GM19240 (cell line): Measurements from ENCODE around the gene SVEP1.
"Not testable (repeated sequence)": the region's sequence is repeated elsewhere in the genome, so short reads cannot be mapped to it uniquely, and the experiment has no call there.

ENCODE experiments used
- DNase-seq: peaks from one replicate; pipeline ENCODE4 v3.0.0; 2011; ENCODE audit warnings: low spot score; ENCODE audit not compliant: insufficient read length

SVEP1 gene

DNA sequence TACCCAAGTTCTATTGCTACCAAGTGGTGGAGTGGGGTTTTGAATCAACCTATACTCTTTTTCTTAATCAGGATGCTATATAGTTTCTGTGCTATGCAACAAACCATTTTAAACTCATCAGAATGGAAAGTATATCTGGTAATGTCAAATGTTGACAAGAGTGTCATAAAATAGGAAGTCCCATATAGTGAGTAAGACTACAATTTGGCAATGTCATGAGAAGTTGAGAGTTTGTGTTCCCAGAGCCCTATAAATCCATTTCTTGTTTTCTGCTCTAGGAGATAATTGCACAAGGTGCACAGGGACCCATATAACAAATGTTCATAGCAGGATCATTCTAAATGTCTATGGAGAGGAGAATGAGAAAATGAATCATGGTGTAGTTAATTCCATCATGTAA is 132.1 kb downstream of the SVEP1 start:
- no peak for DNase-seq

DNA sequence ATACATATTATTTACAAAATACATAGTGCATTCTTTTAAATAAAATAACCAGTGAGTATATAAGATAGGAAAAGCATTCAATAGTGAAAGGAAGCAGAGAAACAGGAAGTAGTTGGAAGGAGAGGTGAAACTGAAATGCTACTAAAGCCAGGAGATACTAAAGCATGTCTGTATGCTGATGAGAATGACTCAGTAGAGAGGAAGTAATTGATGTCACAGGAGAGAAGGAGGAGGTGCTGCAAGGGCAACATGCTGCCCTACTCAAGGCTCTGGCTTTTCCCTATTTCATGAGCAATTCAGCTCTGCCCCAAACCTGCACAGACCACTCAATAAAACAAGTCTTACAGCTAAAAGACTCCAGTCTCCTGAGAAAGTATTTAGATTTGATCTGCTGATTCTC is 133.4 kb downstream of the SVEP1 start:
- DNase-seq: no peak

DNA sequence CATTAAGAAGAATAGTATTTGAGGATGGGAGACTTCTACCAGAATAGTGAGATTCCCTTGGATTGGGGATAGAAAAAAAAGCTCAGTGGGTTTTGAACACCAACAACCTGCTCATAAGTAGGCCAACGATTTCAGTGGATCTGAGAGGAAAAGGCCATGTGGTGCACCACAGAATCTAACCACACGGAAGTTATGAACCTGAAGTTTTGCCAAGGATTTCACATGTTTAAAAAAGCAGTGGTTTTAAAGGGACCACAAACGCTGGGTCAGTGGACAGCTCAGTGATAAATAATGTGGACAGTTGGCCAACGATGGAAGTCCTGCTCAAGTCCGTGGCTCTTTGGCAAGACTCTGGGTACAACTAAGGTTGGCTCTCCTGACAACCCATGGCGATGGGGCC is 134.6 kb downstream of the SVEP1 start:
- no peak for DNase-seq

DNA sequence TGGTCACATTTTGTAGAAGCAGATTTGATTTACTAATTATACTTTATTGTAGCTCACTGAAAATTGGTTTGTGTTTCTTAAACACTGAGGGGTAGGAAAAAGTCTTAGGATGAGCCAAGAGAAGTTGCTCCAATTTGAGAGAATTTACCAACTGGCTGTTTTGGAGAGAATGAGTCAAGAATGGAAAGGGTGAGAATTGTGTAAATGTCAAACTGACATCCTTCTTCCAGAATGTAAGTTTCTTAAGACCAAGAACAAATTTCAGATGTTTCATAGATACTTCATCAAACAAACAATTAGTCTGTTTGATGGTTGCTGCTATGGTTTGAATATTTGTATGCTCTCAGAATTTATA is 135.7 kb downstream of the SVEP1 start:
- no peak for DNase-seq

DNA sequence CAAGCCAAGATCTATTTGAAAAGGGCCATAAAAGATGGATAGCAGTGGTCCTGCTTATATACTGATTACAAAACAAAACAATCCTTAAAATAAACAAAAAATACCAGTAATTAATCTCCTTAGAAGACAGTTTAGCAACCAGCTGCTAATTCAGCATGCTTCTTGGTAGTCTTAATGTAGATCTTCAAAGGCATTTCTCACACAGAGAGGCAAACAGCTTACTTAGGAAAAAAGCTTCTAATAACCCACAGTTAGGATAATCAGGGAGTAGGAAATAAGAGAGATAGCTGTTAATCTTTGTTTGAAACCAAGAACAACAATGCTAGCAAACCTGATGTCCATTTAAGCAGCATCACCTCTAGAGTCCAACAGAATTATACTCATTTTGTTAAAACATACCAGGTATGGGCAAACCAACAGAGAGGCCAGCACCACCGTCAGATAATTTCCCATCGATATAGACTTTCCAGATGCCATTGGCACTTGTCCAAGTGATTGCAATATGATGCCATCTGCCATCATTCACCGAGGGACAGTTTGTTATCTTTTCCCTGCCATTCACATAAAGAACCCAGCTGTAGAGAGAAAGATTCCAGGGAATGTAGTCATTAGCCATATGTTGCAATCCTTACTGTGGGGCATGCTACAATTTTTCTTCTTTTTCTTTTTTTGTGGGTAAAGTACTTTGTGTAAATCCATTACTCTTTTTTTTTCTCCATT is 136.2 kb downstream of the SVEP1 start:
- DNase-seq: no peak

DNA sequence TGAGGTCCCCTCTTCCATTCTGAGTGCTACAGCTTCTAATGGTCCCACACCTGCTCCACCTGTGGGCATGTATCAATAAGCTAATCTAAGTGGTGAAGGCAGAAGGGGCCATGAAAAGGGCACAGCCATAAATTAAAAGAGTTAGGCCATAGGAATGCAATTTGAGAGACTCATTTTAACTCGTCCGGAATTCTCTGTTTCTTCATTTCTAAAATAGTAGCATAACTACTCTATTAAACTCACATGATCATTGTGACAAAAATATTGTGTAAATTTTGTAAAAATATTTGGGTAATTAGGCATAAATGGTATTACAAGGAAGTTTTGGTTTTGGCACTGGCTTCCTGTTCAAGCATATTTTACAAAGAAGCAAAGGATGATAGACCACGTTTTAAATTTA is 138.7 kb downstream of the SVEP1 start:
- DNase-seq: no peak

DNA sequence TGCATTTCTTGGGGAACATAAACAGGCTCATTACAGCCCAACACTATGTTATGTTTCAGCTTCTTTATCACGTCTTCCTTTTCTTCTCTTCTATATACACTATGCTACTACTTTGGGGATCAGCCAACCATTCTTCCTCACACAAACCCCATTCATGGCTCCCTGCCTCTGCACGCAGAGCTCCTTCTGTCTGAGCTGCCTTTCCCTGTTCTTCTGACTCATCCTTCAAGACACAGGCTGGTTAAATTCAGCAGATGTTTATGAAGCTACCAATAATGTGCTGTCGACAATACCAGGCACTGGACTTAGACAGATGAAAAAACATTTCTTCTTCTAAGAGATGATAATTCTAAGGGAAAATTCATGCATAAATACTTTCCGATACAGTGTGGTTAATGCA is 139.4 kb downstream of the SVEP1 start:
- DNase-seq: no peak

DNA sequence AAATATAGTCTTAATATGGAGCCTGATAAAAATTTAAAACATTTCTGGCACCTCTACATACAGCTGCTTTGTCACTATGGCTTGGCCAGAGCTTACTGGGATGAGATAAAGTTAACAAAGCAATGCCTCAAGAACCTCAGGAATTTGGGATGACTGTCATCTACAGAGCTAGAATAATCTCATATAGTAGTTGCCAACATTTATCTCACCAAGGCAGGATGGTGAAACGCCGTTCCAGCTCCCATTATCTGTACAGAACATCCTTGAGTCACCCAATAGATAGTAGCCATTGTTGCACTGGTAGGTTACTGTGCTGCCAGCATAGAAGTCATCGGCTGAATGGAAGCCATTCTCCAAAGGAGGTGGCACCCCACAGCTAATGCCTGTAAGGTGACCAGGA is 147.3 kb downstream of the SVEP1 start:
- DNase-seq: no peak

DNA sequence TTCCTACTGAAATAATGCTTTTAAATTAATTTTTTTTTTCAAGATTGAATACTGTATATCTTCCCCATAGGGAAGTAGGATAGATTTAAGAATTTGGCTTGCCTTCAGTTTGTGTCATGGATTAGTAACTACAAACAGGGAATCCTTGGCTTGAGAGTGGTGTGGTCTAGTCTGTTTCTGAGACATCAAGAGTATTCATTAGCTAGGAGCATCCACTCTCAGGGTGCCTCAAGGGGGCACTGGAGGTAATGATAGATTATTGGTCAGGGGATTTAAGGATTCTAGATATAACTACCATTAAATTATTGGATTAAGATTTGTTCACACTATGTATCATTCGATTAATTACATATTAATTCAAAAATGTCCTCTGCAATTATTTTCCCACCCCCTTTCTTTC is 150.1 kb downstream of the SVEP1 start:
- DNase-seq: no peak

DNA sequence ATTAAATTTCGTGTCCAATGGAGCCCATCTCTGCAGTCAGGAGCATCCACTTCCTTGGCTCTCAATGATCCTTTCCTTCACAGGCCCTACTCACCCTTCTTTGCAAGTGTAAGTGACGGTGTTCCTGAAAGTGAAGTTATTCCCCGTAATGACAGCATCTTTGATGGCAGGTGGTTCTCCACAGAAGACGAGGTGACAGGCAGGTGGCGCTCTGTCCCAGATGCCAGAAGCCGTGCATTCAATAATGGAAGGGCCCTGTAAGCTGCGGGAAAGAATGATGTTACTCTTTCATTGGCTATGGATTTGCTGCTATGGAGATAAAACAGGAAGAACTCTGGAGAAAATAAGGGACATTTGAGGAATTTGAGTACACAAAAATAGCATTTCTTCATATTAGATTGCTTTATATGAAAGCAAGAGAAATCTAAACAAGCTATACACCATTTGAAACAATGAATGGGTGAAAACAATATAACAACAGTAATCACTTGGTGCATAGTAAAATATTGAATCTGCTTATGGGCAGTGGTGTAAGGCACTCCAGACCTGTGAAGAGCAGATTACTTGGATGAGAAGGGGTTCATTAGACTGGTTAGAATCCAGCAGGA is 151.9 kb downstream of the SVEP1 start:
- peak; percentile 3 for DNase-seq

DNA sequence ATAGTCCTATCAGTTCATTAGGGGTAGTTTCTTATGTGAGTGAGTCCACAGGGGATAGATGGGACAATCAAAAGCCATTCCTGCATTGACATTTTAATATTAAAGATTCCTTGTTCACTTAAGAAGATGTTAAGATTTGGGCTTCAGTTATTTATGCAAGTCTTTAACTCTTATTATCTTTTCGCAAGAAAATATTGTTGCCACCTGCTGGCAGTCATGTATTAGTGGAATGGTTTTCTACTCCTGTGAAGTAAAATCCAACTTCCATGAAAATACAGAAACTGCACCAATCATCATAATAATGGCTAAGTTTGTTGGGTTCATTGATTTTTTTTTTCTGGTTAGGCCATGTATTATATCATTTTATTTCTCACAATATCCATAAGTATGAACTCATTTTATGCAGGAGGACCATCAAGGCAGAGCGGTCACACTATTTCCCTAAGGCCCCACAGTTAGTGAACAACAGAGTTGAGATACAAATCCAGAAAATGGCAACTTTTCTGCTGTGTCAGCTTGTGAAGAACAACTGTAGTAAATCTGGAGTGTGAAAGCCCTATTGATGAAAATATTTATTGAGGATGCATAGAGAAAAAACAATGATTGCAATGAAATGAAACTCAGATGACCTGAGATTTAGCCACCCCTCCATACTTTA is 153.4 kb downstream of the SVEP1 start:
- no peak for DNase-seq

DNA sequence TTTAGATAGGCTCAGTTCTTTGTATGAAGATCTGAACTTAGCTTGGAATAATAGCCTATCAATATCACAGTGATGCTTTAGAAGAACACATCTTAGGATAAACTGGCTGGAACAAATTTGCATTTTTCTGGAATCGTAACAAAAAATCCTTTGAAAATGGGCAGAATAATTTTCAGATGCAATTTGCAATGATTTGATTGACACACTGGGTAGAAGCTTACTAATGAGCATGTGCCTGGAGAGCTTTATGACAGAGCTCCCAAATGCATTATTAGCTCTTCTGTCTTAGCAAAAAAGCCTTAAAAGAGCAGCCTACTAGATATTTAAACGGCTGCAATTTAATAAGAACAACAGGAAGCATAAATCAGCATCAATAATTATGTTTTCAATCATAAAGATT is 165.1 kb downstream of the SVEP1 start:
- no peak for DNase-seq

DNA sequence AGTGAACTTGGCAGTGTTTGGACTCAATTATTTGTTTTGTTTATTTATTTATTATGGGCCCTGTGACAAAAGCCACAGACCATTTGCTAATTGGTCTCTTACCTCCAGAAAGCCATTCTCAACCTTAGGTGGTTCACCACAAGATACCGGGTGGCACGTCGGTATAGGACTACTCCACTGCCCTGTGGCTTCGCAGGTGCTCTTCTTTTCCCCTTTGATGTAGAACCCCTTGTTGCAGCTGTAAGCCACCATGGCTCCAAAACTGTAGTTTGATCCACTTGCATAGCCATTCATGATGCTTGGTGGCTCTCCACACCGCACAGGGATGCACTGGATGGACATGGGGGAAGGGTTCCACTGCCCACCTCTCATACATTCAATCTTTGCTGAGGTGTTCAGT is 168.6 kb downstream of the SVEP1 start:
- no peak for DNase-seq

DNA sequence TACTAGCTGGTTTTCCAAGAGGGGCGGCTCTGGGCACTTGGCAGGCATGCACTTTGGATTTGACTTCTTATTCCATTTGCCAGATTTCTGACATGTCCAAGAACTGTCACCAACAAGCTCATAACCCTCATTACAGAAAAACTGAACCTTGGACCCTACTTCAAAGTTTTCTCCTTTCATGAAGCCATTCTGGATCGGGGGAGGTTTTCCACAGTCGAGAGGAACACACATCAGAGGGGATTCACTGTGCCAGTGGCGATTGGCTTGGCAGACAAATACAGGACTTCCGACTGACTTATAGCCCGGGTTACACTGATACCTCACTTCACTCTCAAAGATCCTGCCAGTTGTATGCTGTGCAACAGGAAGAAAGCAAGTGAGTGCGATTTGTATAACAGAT is 170.9 kb downstream of the SVEP1 start:
- DNase-seq: no peak

DNA sequence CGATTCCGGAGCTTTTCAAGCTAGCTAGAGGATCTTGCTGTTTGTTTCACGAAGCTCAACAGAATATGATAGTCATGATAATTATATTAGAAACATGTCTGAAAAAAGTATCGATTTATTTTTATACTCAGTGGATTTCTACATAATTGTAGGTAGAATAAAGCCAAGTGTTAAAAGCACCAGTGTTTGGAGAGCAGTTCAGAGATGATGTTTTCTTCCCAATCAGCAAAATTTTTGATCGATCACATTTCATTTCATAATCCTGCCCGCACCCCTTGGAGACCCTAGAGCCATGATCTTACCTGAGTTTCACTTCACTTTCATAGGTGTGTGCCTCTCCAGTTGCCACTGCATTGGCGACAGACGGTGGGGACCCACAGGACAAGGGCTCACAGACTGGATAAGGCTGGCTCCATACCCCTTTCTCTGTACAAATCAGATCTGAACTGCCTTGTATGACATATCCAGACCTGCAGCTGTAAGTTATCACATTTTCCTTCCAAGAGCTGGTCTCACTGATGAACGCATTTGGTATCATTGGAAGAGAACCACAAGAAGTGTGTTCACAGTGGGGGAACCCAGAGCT is 173.6 kb downstream of the SVEP1 start:
- DNase-seq: no peak

DNA sequence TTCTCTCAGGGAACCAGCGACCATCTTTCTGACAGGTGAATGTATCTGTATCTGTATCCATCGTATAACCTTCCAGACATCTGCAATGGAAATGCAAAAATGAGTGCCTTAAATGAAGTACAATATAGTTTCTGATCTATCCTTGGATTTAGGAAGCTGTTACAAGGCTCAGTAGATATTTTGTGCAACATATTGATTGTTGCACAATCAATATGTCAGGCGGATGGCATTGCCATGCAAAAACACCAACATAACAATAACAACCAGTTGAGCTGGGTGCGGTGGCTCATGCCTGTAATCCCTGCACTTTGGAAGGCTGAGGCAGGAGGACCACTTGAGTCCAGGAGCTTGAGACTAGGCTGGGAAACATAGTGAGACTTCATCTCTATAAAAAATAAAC is 175.1 kb downstream of the SVEP1 start:
- DNase-seq: no peak

DNA sequence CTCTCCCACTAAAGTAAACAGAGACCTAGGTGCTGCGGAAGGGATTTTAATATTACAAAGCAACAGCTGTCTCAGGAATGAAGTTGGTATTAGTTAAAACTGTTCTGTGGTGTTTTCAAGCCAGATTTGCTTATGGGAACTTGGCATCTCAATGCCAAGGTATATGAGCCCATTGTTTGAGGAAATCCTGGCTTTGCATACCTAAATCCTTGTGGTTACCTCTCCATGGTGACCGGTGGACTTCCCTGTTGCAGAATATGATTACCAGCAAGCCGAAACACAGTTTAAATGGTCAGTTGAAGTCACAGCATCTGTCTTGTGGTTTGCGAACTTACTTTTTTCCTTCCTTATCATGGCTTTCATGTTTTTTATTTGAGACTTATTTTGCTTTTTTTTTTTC is 179.6 kb downstream of the SVEP1 start:
- DNase-seq: no peak

DNA sequence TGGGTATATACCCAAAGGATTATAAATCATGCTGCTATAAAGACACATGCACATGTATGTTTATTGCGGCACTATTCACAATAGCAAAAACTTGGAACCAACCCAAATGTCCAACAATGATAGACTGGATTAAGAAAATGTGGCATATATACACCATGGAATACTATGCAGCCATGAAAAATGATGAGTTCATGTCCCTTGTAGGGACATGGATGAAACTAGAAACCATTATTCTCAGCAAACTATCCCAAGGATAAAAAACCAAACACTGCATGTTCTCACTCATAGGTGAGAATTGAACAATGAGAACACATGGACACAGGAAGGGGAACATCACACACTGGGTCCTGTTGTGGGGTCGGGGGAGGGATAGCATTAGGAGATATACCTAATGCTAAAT is 180.5 kb downstream of the SVEP1 start:
- DNase-seq: not testable (repeated sequence)

DNA sequence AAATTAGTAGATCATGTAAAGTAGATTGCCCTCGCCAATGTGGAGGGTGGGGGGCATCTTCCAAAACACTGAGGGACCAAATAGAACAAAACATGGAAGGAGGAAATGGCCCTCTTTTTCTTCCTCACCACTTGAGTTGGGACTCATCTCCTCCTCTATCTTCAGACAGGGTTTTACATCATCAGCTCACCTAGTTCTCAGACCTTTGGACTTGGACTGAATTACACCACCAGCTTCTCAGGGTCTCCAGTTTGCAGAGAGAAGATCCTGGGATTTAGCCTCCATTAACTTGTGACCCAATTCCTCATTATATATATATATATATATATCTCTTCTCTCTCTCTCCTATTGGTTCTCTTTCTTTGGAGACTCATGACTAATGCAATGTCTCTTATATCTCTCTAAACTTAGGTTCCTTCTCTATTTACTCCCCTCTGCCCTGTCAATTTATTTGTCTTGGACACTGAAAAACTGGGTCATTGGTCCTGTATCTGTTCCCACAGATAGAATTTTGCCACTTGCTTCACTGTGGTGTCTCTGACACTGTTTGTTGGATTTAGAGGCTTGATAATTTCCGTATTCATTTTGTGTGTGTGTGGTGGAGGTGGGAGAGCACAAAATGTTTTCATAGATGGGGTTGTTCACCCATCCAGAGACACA is 187.6 kb downstream of the SVEP1 start:
- no peak for DNase-seq

DNA sequence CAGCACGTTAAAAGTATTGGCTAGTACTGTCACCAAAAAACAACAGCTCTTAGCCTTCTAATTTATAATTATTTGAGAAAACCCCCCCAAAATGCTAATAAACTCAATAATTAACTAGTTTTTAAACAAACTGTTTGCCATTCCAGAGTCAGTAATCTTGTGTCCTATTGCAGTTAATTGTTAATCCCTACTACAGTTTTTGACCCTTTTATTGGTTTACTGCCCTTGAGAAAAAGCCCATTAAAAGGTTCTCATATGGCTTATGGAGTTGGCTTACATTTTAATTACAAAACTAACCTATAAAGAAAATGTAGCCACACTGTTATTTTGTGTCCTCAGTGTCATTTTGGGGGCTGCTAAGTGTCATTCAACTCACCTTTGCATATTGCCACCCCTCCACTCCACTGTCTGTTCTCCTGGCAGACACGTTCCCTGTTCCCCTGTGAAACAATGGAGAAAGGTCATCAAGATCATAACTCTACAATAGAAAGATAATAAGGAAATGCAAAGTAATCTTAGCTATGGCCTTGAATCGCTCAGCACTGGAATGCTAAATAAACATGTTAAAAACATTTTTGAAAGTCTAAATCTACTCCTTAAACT is 190.3 kb downstream of the SVEP1 start:
- no peak for DNase-seq

DNA sequence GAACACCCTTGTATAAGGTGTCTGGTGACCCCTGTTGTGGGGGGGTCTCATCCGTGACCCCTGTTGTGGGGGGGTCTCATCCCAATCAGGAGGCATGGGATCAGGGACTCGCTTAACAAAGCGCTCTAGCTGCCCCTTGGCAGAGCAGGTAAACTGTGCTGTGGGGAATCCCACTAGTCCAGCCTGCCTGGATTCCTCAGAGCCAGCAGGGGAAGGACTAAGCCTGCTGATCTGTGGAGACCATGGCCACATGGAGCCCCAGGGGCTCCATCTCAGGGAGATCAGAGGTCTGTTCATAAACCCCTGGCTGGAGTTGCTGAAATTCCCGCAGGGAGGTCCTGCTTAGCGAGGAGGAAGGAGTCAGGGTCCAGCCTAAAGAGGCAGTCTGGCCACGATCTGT is 196.1 kb downstream of the SVEP1 start:
- DNase-seq: no peak

DNA sequence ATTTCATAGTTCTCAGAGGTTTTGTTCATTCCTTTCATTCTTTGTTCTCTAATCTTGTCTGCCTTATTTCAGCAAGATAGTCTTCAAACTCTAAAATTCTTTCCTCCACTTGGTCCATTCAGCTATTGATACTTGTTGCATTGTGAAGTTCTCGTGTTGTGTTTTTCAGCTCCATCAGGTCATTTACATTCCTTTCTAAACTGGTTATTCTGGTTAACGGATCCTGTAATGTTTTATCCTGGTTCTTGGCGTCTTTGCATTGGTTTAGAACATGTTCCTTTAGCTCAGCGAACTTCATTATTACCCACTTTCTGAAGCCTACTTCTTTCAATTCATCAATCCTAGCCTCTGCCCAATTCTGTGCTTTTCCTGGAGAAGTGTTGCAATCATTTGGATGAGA is 196.8 kb downstream of the SVEP1 start:
- no peak for DNase-seq
